HCT116 (cell line): ENCODE measurements around the gene GIMAP4. TPM values are rescaled to one million over a fixed set of nuclear protein-coding genes. Genes with fewer than 3 reads are reported as not detected.

Experiments
- ATAC-seq: fragments of 200-7000 bp; cut with Tn5 transposase; 2 replicates; pipeline ENCODE4 v1.9.1; 2020; ENCODE audit warnings: mild to moderate bottlenecking, moderate library complexity
- BruUV-seq: library from RNA; stranded (reverse); fragments of 400-500 nt; replicated peaks from 2 replicates; lab custom pipeline; 2021; lab: Mats Ljungman, UMichigan
- CTCF ChIA-PET: fragments of 300-600 bp; sonication (Branson Sonifier 250); formaldehyde crosslinking; loops from one replicate; lab custom pipeline; 2021; ENCODE audit warnings: antibody characterized with exemption; lab: Charles Lee
- POLR2A ChIA-PET: fragments of 300-600, 350-600 bp; sonication (Branson Sonifier 250); formaldehyde crosslinking; loops from one replicate; lab custom pipeline; 2021; ENCODE audit warnings: antibody characterized with exemption; lab: Charles Lee
- RAD21 ChIA-PET, 2 experiments: fragments of 300-600 bp; sonication (Branson Sonifier 250); formaldehyde crosslinking; loops; one replicate each; lab custom pipeline; 2023; ENCODE audit warnings: low total read pairs in 2 of 2; ENCODE audit not compliant: uncharacterized antibody in 2 of 2, unreplicated experiment in 2 of 2, low non-redundant PET in 1 of 2; lab: Charles Lee
- DNase-seq: peaks from one replicate; pipeline ENCODE4 v3.0.0-alpha.2; 2010; ENCODE audit warnings: low read depth, low spot score
- H2AFZ ChIP-seq: fragments of 200-600 bp; shearing (Covaris generic), sonication (generic); 2 replicates; pipeline ENCODE4 v1.6.1; 2017; ENCODE audit warnings: low read depth, mixed run types, mixed read lengths, antibody characterized with exemption, low read length; ENCODE audit not compliant: poor library complexity, severe bottlenecking
- H3K27ac ChIP-seq: 2 replicates; pipeline ENCODE4 v1.5.1; 2012; ENCODE audit warnings: low read depth, low read length
- H3K27me3 ChIP-seq: fragments of 200-600 bp; sonication (generic); 2 replicates; pipeline ENCODE4 v1.6.1; 2016; ENCODE audit warnings: mixed run types, low read length, mixed read lengths; ENCODE audit not compliant: insufficient read depth
- H3K36me3 ChIP-seq, 2 experiments: fragments of 200-500 bp in 1 of 2; fragments of 200-600 bp in 1 of 2; sonication (Bioruptor generic) in 1 of 2; sonication (generic) in 1 of 2; 2 replicates each; pipeline versions ENCODE4 v1.5.1 to v1.6.1; 2014 to 2016; ENCODE audit warnings: low read length in 2 of 2, inconsistent platforms in 1 of 2, mixed read lengths in 1 of 2, mixed run types in 1 of 2; ENCODE audit not compliant: insufficient read depth in 2 of 2, control insufficient read depth in 1 of 2
- H3K4me1 ChIP-seq, 2 experiments: fragments of 200-600 bp in 1 of 2; sonication (generic) in 1 of 2; 2 replicates each; pipeline versions ENCODE4 v1.5.1 to v1.6.1; 2012 to 2017; ENCODE audit warnings: low read length in 2 of 2, inconsistent platforms in 1 of 2, mild to moderate bottlenecking in 1 of 2, mixed read lengths in 1 of 2, mixed run types in 1 of 2, moderate library complexity in 1 of 2; ENCODE audit not compliant: insufficient read depth in 2 of 2, control insufficient read depth in 1 of 2
- H3K4me2 ChIP-seq: fragments of 200-600 bp; sonication (generic); 2 replicates; pipeline ENCODE4 v1.6.1; 2017; ENCODE audit warnings: mixed run types, low read length, mixed read lengths
- H3K4me3 ChIP-seq, 2 experiments: fragments of 200-600 bp in 1 of 2; sonication (generic) in 1 of 2; replicated peaks in 1 of 2; 2 replicates each; pipeline ENCODE4 v1.5.1; 2011 to 2016; ENCODE audit warnings: low read length in 2 of 2, control low read depth in 1 of 2, low read depth in 1 of 2, mild to moderate bottlenecking in 1 of 2, mixed read lengths in 1 of 2, mixed run types in 1 of 2
- H3K79me2 ChIP-seq: fragments of 200-600 bp; sonication (generic); 2 replicates; pipeline ENCODE4 v1.6.1; 2017; ENCODE audit warnings: mild to moderate bottlenecking, mixed run types, low read length, moderate library complexity, mixed read lengths; ENCODE audit not compliant: insufficient read depth
- H3K9ac ChIP-seq: fragments of 200-600 bp; sonication (generic); 2 replicates; pipeline ENCODE4 v1.6.1; 2016; ENCODE audit warnings: low read length, mixed read lengths
- H3K9me2 ChIP-seq: fragments of 200-600 bp; sonication (generic), shearing (Covaris generic); 2 replicates; pipeline ENCODE4 v1.6.1; 2017; ENCODE audit warnings: mixed run types, mild to moderate bottlenecking, moderate library complexity; ENCODE audit not compliant: insufficient read depth
- H3K9me3 ChIP-seq, 2 experiments: fragments of 200-500 bp in 1 of 2; fragments of 200-600 bp in 1 of 2; sonication (Bioruptor generic) in 1 of 2; sonication (generic) in 1 of 2; 2 replicates each; pipeline ENCODE4 v1.6.1; 2014 to 2017; ENCODE audit warnings: low read length in 2 of 2, mixed read lengths in 2 of 2, inconsistent platforms in 1 of 2, low read depth in 1 of 2, mild to moderate bottlenecking in 1 of 2, mixed run types in 1 of 2, moderate library complexity in 1 of 2; ENCODE audit not compliant: control insufficient read depth in 1 of 2, insufficient read depth in 1 of 2
- H4K20me1 ChIP-seq: fragments of 200-600 bp; sonication (generic), shearing (Covaris generic); 2 replicates; pipeline ENCODE4 v1.6.1; 2017; ENCODE audit warnings: mixed run types, mild to moderate bottlenecking, moderate library complexity; ENCODE audit not compliant: insufficient read depth
- ATF3 ChIP-seq: IDR thresholded peaks from 2 replicates; pipeline ENCODE4 v1.6.1; 2012
- CBX3 ChIP-seq: IDR thresholded peaks from 2 replicates; pipeline ENCODE4 v1.6.1; 2012; ENCODE audit warnings: low read depth
- CEBPB ChIP-seq: IDR thresholded peaks from 2 replicates; pipeline ENCODE4 v1.6.1; 2012; ENCODE audit warnings: low read depth
- CTCF ChIP-seq, 3 experiments: fragments of 200-600 bp in 1 of 3; sonication (generic) in 1 of 3; IDR thresholded peaks in 2 of 3; conservative IDR thresholded peaks in 1 of 3; 2 replicates each; pipeline ENCODE4 v1.5.1; 2012 to 2017; ENCODE audit warnings: low read depth in 2 of 3, low read length in 2 of 3, antibody characterized with exemption in 1 of 3, borderline replicate concordance in 1 of 3, control low read depth in 1 of 3, mild to moderate bottlenecking in 1 of 3, mixed read lengths in 1 of 3, mixed run types in 1 of 3, moderate library complexity in 1 of 3; ENCODE audit not compliant: insufficient read depth in 1 of 3
- EGR1 ChIP-seq: IDR thresholded peaks from 2 replicates; pipeline ENCODE4 v1.6.1; 2012; ENCODE audit warnings: low read depth
- ELF1 ChIP-seq: IDR thresholded peaks from 2 replicates; pipeline ENCODE4 v1.6.1; 2012; ENCODE audit warnings: low read depth, borderline replicate concordance
- EZH2 ChIP-seq: fragments of 200-600 bp; sonication (generic); IDR thresholded peaks from 2 replicates; pipeline ENCODE4 v1.6.1; 2017; ENCODE audit warnings: antibody characterized with exemption, mixed run types
- EZH2phosphoT487 ChIP-seq: fragments of 200-600 bp; IDR thresholded peaks from 2 replicates; pipeline ENCODE4 v1.6.1; 2018; ENCODE audit warnings: antibody characterized with exemption, borderline replicate concordance
- FOSL1 ChIP-seq: IDR thresholded peaks from 2 replicates; pipeline ENCODE4 v1.6.1; 2012; ENCODE audit warnings: low read depth
- MAX ChIP-seq: IDR thresholded peaks from 2 replicates; pipeline ENCODE4 v1.6.1; 2012
- POLR2AphosphoS5 ChIP-seq: IDR thresholded peaks from 2 replicates; pipeline ENCODE4 v1.6.1; 2011; ENCODE audit warnings: mild to moderate bottlenecking, low read depth, low read length, moderate library complexity
- SP1 ChIP-seq: IDR thresholded peaks from 2 replicates; pipeline ENCODE4 v1.6.1; 2012; ENCODE audit warnings: low read depth
- SRF ChIP-seq: IDR thresholded peaks from 2 replicates; pipeline ENCODE4 v1.6.1; 2012; ENCODE audit warnings: low read depth
- TCF7L2 ChIP-seq: IDR thresholded peaks from 2 replicates; pipeline ENCODE4 v1.7.0; 2011; ENCODE audit warnings: borderline replicate concordance, inconsistent platforms; ENCODE audit not compliant: insufficient read depth, insufficient read length; ENCODE audit errors: extremely low read depth
- YY1 ChIP-seq: IDR thresholded peaks from 2 replicates; pipeline ENCODE4 v1.6.1; 2011; ENCODE audit warnings: low read length, low read depth, moderate library complexity, mild to moderate bottlenecking; ENCODE audit not compliant: insufficient replicate concordance; ENCODE audit errors: extremely low read depth
- ZBTB33 ChIP-seq: IDR thresholded peaks from 2 replicates; pipeline ENCODE4 v1.6.1; 2011; ENCODE audit warnings: mild to moderate bottlenecking, low read length, moderate library complexity; ENCODE audit not compliant: insufficient replicate concordance; ENCODE audit errors: extremely low read depth
- ZFX ChIP-seq: fragments of 450-650 bp; IDR thresholded peaks from 2 replicates; pipeline ENCODE4 v1.6.1; 2017
- ZNF274 ChIP-seq: fragments of 200-500 bp; sonication (Bioruptor generic); IDR thresholded peaks from 2 replicates; pipeline ENCODE4 v1.6.1; 2014; ENCODE audit warnings: mild to moderate bottlenecking, low read depth, low read length, inconsistent platforms
- intact Hi-C: fragments of 100-400 bp; cut with micrococcal nuclease; formaldehyde crosslinking; loops from 2 replicates; pipeline ENCODE4 v1.10.0; 2022
- total RNA-seq: library from RNA; stranded (reverse); gene quantifications from one replicate; pipeline ENCODE4 v1.2.1, GENCODE V29; 2021; ENCODE audit not compliant: unreplicated experiment

Gene GIMAP4
- total RNA-seq, 1 experiment from 2014 or later: 0.49 TPM

GRCh38 chr7:150556521-150557138 lies 10.6 kb upstream of the GIMAP4 start:
- no peaks in the 10 kb centered on the region for H3K79me2 ChIP-seq
- ChIA-PET POLR2A (no interaction called here), CTCF (no interaction called here), RAD21 (no interaction called here)
- DNase-seq: no peak
- H3K36me3 ChIP-seq: no peaks in the 10 kb centered on the region
- H2AFZ ChIP-seq: no peak overlapping the region
- no peak overlapping the region for H3K4me3 ChIP-seq
- H3K27ac ChIP-seq: no peak overlapping the region
- intact Hi-C loops: no loop called here
- no peak overlapping the region for H3K9ac ChIP-seq
- H3K4me1 ChIP-seq: no peaks in the 10 kb centered on the region
- H3K27me3 ChIP-seq: no peaks in the 10 kb centered on the region
- H3K9me2 ChIP-seq: no peaks in the 10 kb centered on the region
- H4K20me1 ChIP-seq: no peaks in the 10 kb centered on the region
- BruUV-seq: no TSS peak
- H3K4me2 ChIP-seq: no peak overlapping the region
- TF ChIP-seq EZH2 (no peak), YY1 (no peak), POLR2AphosphoS5 (no peak), CBX3 (no peak), CTCF (IDR thresholded peaks at IDR 0.05 in 2 of 3, conservative IDR thresholded peaks at IDR 0.05 in 1 of 3; ENCODE audit: borderline replicate concordance in 1 of 3, insufficient read depth in 1 of 3, low read depth in 2 of 3, low read length in 2 of 3) (no peak), MAX (no peak), EZH2phosphoT487 (no peak), SP1 (no peak), ATF3 (no peak), ELF1 (no peak), TCF7L2 (no peak), ZNF274 (no peak), EGR1 (no peak), CEBPB (no peak), ZFX (no peak), FOSL1 (no peak), ZBTB33 (no peak), SRF (no peak)
- TF ChIP-seq, all 23 proteins: peak for 0
- peaks cover 0 to 6% of the 10 kb centered on the region in 2 experiments; a peak in 3 of 4 replicates for H3K9me3 ChIP-seq
- ATAC-seq: no peak
